Activated CD4-positive, alpha-beta T cell treated with anti-CD3 and anti-CD28 coated beads, Interleukin-2, Interleukin-4, amounts not matched to agents 100 ng/mL and 50 ng/mL, durations not matched to agents 16 hours and 8 hours (primary cell): ENCODE data around the gene HJV.

Experiments
- DNase-seq: peaks from one replicate; pipeline ENCODE4 v3.0.0-alpha.2; 2020; ENCODE audit warnings: low spot score

Gene HJV

GRCh38 chr1:146021050-146021445, 487 bp downstream of the HJV start:
- no peak for DNase-seq

- no peak for DNase-seq
Observed at GRCh38 chr1:146020058-146021049, 1.2 kb downstream of the HJV start.

GRCh38 chr1:146019231-146020057, 2.1 kb downstream of the HJV start:
- DNase-seq = no peak

GRCh38 chr1:146016891-146017290, 4.6 kb downstream of the HJV start:
- no peak for DNase-seq

- DNase-seq = no peak
Observed at GRCh38 chr1:146013559-146013922, 8.0 kb downstream of the HJV start.

- peak; percentile 78 for DNase-seq
Observed at GRCh38 chr1:146012703-146013558, 8.6 kb downstream of the HJV start.

- no peak for DNase-seq
Observed at GRCh38 chr1:146010126-146010738, 11.3 kb downstream of the HJV start.

GRCh38 chr1:146007489-146008133, 13.9 kb downstream of the HJV start:
- DNase-seq = no peak

GRCh38 chr1:146001709-146002108, 19.8 kb downstream of the HJV start:
- DNase-seq = no peak

- DNase-seq = no peak
Observed at GRCh38 chr1:145999321-146000024, 22.1 kb downstream of the HJV start.

- DNase-seq = no peak
Observed at GRCh38 chr1:145997718-145998023, 23.9 kb downstream of the HJV start.

- peak; percentile 66 for DNase-seq
Observed at GRCh38 chr1:145997016-145997717, 24.4 kb downstream of the HJV start.

- DNase-seq = peak; percentile 97
Observed at GRCh38 chr1:145996433-145997015, 25.0 kb downstream of the HJV start, which contains the start of gene TXNIP. TSS of gene TXNIP (minus strand) at chr1:145996579. CDS start at chr1:145996266, 313 bp downstream.

GRCh38 chr1:145995964-145996432, 25.5 kb downstream of the HJV start:
- no peak for DNase-seq

GRCh38 chr1:145995148-145995881, 26.2 kb downstream of the HJV start:
- no peak for DNase-seq

GRCh38 chr1:145994391-145995120, 27.0 kb downstream of the HJV start:
- DNase-seq = peak; percentile 46

GRCh38 chr1:145993618-145994390, 27.7 kb downstream of the HJV start:
- no peak for DNase-seq
